ENCODE measurements around the gene C10orf90.

Gene C10orf90

GRCh38 chr10:126459878-126460481 lies 210.5 kb downstream of the C10orf90 start:
- ChIA-PET POLR2A (no interaction called here), CTCF (interaction anchor here (0.6 kb wide), 1 partner anchor 47 kb away, joined by 3 read pairs; no protein-coding TSS in a partner anchor)
- TF ChIP-seq ZBTB7A (tag by site-specific recombination; IDR thresholded peaks at IDR 0.05; ENCODE audit: low read depth) = no peak
- peak; percentile 55; the same call in 1 of the 2 replicates for TF ChIP-seq KLF17 (tag by site-specific recombination; IDR thresholded peaks at IDR 0.05)
- TF ChIP-seq PRDM1 (tag by site-specific recombination; IDR thresholded peaks at IDR 0.05) = no peak
- no peak for TF ChIP-seq ZNF785 (tag by site-specific recombination; IDR thresholded peaks at IDR 0.05)
- no peak for TF ChIP-seq ZNF670 (tag by site-specific recombination; IDR thresholded peaks at IDR 0.05; ENCODE audit: low read depth)
- peak; percentile 68; the same call in 1 of the 2 replicates for TF ChIP-seq ZNF391 (tag by site-specific recombination; IDR thresholded peaks at IDR 0.05; ENCODE audit: borderline replicate concordance, low read depth)
- TF ChIP-seq OVOL3 (tag by site-specific recombination; IDR thresholded peaks at IDR 0.05) = no peak
- TF ChIP-seq REST (tag by site-specific recombination; IDR thresholded peaks at IDR 0.05) = no peak
- peak; percentile 90 for TF ChIP-seq TSHZ1 (tag by site-specific recombination; IDR thresholded peaks at IDR 0.05; ENCODE audit: borderline replicate concordance)
- TF ChIP-seq ZNF707 (tag by site-specific recombination; IDR thresholded peaks at IDR 0.05) = no peak
- TF ChIP-seq ZNF677 (tag by site-specific recombination; IDR thresholded peaks at IDR 0.05) = no peak
- no peak for TF ChIP-seq ZXDB (tag by site-specific recombination; IDR thresholded peaks at IDR 0.05)
- TF ChIP-seq KLF16 (tag by site-specific recombination; IDR thresholded peaks at IDR 0.05) = no peak
- TF ChIP-seq FEZF1 (tag by site-specific recombination; IDR thresholded peaks at IDR 0.05) = no peak
- TF ChIP-seq ZBTB21 (tag by site-specific recombination; IDR thresholded peaks at IDR 0.05) = peak; percentile 70; the same call in 1 of the 2 replicates
- no peak for TF ChIP-seq KLF10 (tag by site-specific recombination; IDR thresholded peaks at IDR 0.05)
- peak; percentile 69; the same call in 1 of the 2 replicates for TF ChIP-seq ZFP69B (tag by site-specific recombination; IDR thresholded peaks at IDR 0.05)
- no peak for TF ChIP-seq ZNF76 (tag by site-specific recombination; IDR thresholded peaks at IDR 0.05; ENCODE audit: borderline replicate concordance, low read depth)
- peak; percentile 97 for TF ChIP-seq SCRT2 (tag by site-specific recombination; IDR thresholded peaks at IDR 0.05)
- no peak for TF ChIP-seq ZNF37A (tag by site-specific recombination; IDR thresholded peaks at IDR 0.05)
- no peak for TF ChIP-seq ZNF223 (tag by site-specific recombination; IDR thresholded peaks at IDR 0.05)
- no peak for TF ChIP-seq KLF8 (tag by site-specific recombination; IDR thresholded peaks at IDR 0.05)
- TF ChIP-seq SALL2 (tag by site-specific recombination; IDR thresholded peaks at IDR 0.05; ENCODE audit: borderline replicate concordance) = no peak
- no peak for TF ChIP-seq PRDM4 (tag by site-specific recombination; IDR thresholded peaks at IDR 0.05)
- peak; percentile 43; the same call in 1 of the 2 replicates for TF ChIP-seq ZNF692 (tag by site-specific recombination; IDR thresholded peaks at IDR 0.05)
- TF ChIP-seq ZNF354C (tag by site-specific recombination; IDR thresholded peaks at IDR 0.05; ENCODE audit: borderline replicate concordance, low read depth) = no peak
- TF ChIP-seq TRIM28 (IDR thresholded peaks at IDR 0.05; ENCODE audit: borderline replicate concordance, low read length) = no peak

More at GRCh38 chr10:126459878-126460481, 210.5 kb downstream of the C10orf90 start:
- H3K27ac ChIP-seq (ENCODE audit: extremely low read depth, low read depth, low read length) = no peak overlapping the region
- no peak overlapping the region for H3K4me3 ChIP-seq (ENCODE audit: low read depth, low read length)
- H3K36me3 ChIP-seq (ENCODE audit: control insufficient read depth in 2 of 2, insufficient read depth in 1 of 2, low read length in 2 of 2) = no peaks in the 10 kb centered on the region
- H3K4me1 ChIP-seq (ENCODE audit: control insufficient read depth, insufficient read depth, low read length) = no peaks in the 10 kb centered on the region
- H3K9me3 ChIP-seq (ENCODE audit: control insufficient read depth, insufficient read depth, low read depth, low read length) = no peaks in the 10 kb centered on the region

Data from HEK293 (cell line).